ENCODE measurements around the gene PRIM1. TPM values are rescaled to one million over a fixed set of nuclear protein-coding genes. Genes with fewer than 3 reads are reported as not detected.
"Not testable (repeated sequence)": the region's sequence is repeated elsewhere in the genome, so short reads cannot be mapped to it uniquely, and the experiment has no call there.

The PRIM1 gene
- total RNA-seq, 1 experiment from 2014 or later, result 25.1 TPM

DNA sequence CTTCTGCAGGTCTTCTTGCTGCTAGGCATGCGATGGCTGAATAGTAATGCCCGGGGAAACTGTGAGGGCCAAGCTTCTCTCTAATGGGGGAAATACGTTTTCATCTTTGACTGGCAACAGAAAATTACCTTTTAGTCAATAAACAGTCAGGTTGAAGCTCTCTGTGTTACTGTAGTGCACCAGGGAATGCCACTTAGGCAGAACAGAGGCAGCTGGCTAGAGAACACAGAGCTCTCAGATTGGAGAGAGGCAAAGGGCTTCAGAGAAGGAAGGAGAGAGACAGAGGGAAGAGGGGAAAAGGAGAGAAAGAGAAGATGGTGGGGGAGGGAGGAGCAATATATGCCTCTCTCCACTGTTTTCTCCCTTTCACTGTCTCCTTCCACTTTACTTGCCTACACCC lies 17.7 kb upstream of the PRIM1 start:
- H3K27me3 ChIP-seq, result no peaks in the 10 kb centered on the region
- H3K4me3 ChIP-seq, result no peak overlapping the region
- H3K9me3 ChIP-seq, result no peaks in the 10 kb centered on the region
- no peaks in the 10 kb centered on the region for H3K36me3 ChIP-seq
- DNase-seq, result no peak

DNA sequence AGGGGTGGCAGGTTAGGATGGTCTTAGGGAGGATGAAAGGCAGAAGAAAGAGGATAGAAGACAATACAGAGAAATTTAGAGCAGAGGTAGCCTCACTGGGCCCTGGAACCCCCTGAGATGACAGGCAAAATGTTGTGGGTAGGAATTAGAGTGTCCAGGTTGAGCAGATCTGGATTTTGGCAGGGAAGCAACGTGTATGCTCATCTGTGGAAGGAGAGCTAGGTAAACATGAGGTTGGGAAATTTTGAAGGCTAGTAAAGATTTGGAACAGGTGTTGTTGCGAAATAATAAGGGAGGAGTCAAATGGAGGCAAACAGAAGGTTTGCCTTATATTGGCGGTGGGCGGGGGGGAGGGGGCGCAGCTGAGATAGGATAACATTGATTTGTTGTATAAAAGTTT lies 16.3 kb upstream of the PRIM1 start:
- Histone ChIP-seq H3K4me3 (no peak overlapping the region), H3K27me3 (no peaks in the 10 kb centered on the region), H3K36me3 (no peaks in the 10 kb centered on the region), H3K9me3 (no peaks in the 10 kb centered on the region)
- no peak for DNase-seq

DNA sequence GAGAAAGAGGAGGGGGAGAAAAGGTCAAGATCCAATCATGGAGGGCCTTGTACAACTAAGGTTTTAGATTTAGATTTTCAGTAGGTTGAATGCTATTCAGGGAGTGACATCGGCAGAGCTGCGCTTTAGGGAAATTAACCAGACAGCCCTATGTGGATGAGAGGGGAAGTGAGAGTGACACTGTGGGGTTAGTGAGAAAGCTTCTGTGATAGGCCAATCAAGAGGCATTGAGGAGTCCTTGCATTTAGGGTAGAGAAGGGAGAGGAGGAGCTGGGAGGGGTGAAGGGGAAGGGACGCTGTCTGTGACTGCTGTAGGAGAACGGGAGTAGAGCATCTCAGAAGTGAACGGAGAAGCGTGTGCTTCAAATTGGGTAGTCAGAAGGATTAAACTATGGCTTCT lies 14.4 kb upstream of the PRIM1 start:
- DNase-seq, result no peak
- no peak overlapping the region for H3K4me3 ChIP-seq
- no peaks in the 10 kb centered on the region for H3K36me3 ChIP-seq

DNA sequence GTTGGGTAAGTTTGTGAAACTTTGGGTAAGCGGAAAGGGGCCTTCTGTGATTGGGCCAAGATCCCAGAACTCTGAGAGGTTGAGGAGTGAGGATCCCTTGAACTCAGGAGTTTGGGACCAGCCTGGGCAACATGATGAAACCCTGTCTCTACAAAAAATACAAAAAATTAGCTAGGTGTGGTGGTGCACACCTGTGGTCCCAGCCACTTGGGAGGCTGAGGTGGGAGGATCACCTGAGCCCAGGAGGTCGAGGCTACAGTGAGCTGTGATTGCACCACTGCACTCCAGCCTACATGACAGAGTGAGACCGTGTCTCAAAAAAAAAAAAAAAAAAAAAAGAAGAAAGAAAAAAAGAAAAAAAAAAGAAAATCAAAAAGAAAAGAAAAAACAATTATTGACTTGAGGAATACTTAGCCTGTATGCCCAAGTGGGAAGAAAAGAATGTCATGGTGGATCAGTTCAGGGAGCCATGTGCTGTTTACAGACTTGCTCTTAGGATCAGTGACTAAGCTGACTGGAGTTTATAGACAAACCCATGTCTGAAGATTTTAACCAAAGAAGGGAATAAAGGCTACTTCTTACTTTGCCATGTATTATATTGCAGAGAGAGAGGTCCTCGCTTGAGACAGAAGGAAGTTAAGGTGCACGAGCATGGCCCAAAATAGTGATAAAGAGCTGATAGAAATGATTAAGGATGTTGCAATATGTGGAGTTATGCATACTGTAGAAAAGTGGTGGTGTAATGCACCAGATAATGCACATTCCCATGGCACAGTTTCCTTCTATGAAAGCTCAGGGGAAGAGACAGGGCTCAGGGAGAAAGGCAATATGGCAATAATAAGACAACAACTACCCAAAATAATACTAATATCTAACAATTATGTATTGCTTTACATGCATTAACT lies 11.9 kb upstream of the PRIM1 start:
- no peaks in the 10 kb centered on the region for H3K27me3 ChIP-seq
- H3K9me3 ChIP-seq, result peaks cover 6% of the 10 kb centered on the region
- no peaks in the 10 kb centered on the region for H3K36me3 ChIP-seq
- H3K4me3 ChIP-seq, result no peak overlapping the region
- no peak for DNase-seq

More for the DNA sequence above, 14.4 kb upstream of the PRIM1 start:
- H3K9me3 ChIP-seq, result no peaks in the 10 kb centered on the region
- no peaks in the 10 kb centered on the region for H3K27me3 ChIP-seq

DNA sequence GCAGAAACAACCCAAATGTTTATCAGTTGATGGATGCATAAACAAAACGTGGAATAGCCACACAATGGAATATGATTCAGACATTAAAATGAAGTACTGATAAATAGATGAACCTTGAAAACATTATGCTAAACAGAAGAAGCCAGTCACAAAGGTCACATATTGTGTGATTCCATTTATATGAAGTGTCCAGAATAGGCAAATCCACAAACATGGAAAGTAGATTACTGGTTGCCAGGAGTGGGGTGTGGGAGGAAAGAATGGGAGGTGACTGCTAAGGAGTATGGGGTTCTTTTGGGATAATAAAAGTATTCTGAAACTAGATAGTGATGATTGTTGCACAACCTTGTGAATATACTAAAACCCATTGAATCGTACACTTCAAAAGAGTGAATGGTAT lies 9.7 kb upstream of the PRIM1 start:
- no peak for DNase-seq
- Histone ChIP-seq H3K36me3 (no peaks in the 10 kb centered on the region), H3K9me3 (peaks cover 21% of the 10 kb centered on the region), H3K4me3 (no peak overlapping the region), H3K27me3 (no peaks in the 10 kb centered on the region)

- Histone ChIP-seq H3K4me3 (no peak overlapping the region), H3K36me3 (no peaks in the 10 kb centered on the region)
- DNase-seq, result no peak
Measured at GRCh38 chr12:56760460-56760859, 8.3 kb upstream of the PRIM1 start.

DNA sequence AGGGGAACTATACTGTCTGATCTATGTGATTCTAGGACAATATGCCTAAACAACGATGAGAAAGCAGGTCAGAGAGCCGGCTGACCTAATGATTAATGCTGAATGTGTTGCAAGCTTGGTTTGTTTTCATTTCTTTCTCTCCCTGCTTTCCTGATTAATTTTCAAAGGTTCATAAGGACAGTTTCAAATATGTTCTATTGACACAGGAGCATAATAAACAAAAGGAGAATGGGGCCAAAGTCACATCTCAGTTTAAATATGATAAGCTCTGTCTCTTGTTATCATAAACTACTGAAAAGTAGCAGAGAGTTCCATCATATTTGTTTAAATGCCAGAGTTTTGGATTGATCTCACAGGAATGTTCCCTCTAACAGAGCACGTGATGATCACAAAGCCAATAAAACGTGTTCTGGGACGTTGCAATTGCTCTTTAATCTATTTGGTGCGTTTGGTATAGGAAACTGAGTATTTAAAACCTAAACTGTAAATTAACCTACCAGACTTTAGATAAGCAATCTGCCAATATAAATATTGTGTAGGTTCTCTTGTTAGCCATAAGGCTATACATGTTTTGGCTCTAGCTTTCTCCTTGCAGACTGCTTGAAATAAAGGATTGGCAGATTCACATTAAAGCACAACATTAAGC lies 7.3 kb upstream of the PRIM1 start:
- Histone ChIP-seq H3K36me3 (no peaks in the 10 kb centered on the region), H3K4me3 (no peak overlapping the region), H3K9me3 (peaks cover 21% of the 10 kb centered on the region), H3K27me3 (no peaks in the 10 kb centered on the region)
- no peak for DNase-seq

More at GRCh38 chr12:56760460-56760859, 8.3 kb upstream of the PRIM1 start:
- no peaks in the 10 kb centered on the region for H3K27me3 ChIP-seq
- H3K9me3 ChIP-seq, result peaks cover 21% of the 10 kb centered on the region

- Histone ChIP-seq H3K9me3 (peaks cover 21% of the 10 kb centered on the region), H3K36me3 (no peaks in the 10 kb centered on the region), H3K4me3 (no peak overlapping the region), H3K27me3 (no peaks in the 10 kb centered on the region)
- DNase-seq, result no peak
Measured at GRCh38 chr12:56758728-56759262, 6.7 kb upstream of the PRIM1 start.

DNA sequence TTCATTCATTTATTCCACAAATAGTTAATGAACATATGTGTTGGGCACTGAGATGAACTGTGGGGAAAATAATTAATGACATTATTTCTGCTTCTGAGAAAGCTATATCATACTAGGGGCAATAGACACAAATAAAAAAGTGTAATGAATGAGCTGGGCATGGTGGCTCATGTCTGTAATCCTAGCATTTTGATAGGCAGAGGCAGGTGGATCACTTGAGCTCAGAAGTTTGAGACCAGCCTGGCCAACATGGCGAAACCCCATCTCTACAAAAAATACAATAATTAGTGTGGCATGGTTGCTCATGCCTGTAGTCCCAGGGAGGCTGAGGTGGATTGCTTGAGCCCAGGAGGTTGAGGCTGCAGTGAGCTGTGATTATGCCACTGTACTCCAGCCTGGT lies 5.8 kb upstream of the PRIM1 start:
- DNase-seq, H3K36me3 ChIP-seq, H3K4me3 ChIP-seq, H3K27me3 ChIP-seq: not testable (repeated sequence)
- peaks cover 21% of the 10 kb centered on the region for H3K9me3 ChIP-seq

- Histone ChIP-seq H3K36me3 (peaks cover 17% of the 10 kb centered on the region), H3K27me3 (no peaks in the 10 kb centered on the region), H3K9me3 (peaks cover 10% of the 10 kb centered on the region), H3K4me3 (no peak overlapping the region)
- DNase-seq, result no peak
Measured at GRCh38 chr12:56753566-56753965, 1.4 kb upstream of the PRIM1 start.

DNA sequence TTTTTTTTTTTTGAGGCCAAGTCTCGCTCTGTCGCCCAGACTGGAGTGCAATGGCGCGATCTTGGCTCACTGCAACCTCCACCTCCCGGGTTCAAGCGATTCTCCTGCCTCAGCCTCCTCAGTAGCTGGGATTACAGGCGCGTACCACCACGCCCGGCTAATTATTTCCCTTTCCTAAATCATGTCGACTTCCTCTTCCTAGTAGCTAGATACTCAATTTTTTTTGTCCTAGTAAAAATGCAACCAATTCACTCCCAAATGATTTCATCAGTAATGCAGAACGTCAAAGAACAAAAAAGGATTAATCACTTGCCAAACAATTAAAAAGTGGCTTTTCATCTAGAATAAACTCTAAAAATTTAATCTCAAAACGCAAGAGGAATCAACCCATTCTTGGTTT lies 1.5 kb downstream of the PRIM1 start:
- H3K27me3 ChIP-seq, result not testable (repeated sequence)

DNA sequence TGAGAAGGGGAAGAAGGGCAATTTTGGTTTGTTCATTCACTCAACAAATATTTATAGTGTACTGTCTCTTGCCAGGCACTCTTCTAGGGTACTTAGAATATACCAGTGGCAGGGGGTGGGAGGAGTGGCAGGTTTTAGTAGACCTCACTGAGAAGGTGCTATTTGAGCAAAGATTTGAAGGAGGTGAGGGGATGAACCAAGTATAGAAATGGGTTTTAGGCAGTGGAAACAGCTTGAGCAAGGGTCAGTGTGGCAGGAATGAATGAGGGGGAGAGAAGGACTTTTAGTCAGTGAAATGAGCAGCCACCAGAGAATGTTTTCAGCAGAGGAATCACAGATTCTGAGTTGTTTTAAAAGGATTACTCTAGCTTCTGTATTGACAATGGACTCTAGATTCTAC lies 2.3 kb downstream of the PRIM1 start:
- Histone ChIP-seq H3K9me3 (no peaks in the 10 kb centered on the region), H3K27me3 (no peaks in the 10 kb centered on the region), H3K4me3 (no peak overlapping the region; the same call in 1 of the 2 replicates), H3K36me3 (peaks cover 39% of the 10 kb centered on the region)
- DNase-seq, result no peak

More for the DNA sequence above, 1.5 kb downstream of the PRIM1 start:
- H3K4me3 ChIP-seq, result peak overlapping the region; percentile 88
- H3K36me3 ChIP-seq, result peaks cover 39% of the 10 kb centered on the region
- H3K9me3 ChIP-seq, DNase-seq: not testable (repeated sequence)

- peaks cover 43% of the 10 kb centered on the region for H3K36me3 ChIP-seq
- H3K4me3 ChIP-seq, result no peak overlapping the region
- no peak for DNase-seq
- no peaks in the 10 kb centered on the region for H3K27me3 ChIP-seq
- no peaks in the 10 kb centered on the region for H3K9me3 ChIP-seq
Measured at GRCh38 chr12:56749359-56749758, 2.8 kb downstream of the PRIM1 start.

DNA sequence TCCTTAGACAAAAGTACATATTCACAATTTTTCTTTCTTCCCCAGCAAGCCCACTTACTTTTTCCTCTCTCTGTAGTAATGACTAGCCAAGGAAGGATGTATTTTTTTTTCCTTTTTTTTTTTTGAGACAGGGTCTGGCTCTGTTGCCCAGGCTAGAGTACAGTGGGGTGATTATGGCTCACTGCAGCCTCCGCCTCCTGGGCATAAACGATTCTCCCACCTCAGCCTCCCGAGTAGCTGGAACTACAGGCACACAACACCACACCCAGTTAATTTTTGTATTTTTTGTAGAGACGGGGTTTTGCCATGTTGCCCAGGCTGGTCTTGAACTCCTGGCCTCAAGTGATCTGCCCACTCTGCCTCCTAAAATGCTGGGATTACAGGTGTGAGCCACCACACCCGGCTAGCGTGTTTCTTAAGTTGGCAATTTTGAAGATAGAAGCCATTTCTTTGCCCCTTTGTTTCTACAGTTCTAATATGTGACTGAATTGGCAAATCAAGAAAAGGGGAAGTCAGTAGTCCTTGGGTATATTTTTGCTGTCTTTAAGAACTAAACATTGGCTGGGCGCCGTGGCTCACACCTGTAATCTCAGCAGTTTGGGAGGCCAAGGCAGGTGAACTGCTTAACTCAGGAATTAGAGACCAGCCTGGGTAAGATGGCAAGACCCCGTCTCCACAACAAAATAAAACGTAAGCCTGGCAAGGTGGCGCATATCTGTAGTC lies 23.8 kb downstream of the PRIM1 start:
- Histone ChIP-seq H3K9me3 (no peaks in the 10 kb centered on the region), H3K4me3 (no peak overlapping the region), H3K36me3 (peaks cover 25% of the 10 kb centered on the region), H3K27me3 (no peaks in the 10 kb centered on the region)
- DNase-seq, result no peak

DNA sequence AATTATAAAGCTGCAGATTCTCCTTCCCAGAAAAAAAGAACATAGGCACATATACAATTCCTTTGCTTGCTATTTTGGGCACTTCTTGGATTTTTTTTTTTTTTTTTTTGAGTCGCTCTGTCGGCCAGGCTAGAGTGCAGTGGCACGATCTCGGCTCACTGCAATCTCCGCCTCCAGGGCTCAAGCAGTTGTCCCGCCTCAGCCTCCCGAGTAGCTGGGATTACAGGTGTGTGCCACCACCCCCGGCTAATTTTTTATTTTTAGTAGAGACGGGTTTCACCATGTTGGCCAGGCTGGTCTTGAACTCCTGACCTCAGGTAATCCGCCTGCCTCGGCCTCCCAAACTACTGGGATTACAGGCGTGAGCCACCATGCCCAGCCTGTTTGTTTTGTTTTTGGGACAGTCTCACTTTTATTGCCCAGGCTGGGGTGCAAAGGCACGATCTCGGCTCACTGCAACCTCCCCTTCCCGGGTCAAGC lies 25.9 kb downstream of the PRIM1 start:
- not testable (repeated sequence) for H3K9me3 ChIP-seq, DNase-seq, H3K27me3 ChIP-seq
- peaks cover 43% of the 10 kb centered on the region for H3K36me3 ChIP-seq
- peak overlapping the region; percentile 70; the same call in 1 of the 2 replicates for H3K4me3 ChIP-seq

DNA sequence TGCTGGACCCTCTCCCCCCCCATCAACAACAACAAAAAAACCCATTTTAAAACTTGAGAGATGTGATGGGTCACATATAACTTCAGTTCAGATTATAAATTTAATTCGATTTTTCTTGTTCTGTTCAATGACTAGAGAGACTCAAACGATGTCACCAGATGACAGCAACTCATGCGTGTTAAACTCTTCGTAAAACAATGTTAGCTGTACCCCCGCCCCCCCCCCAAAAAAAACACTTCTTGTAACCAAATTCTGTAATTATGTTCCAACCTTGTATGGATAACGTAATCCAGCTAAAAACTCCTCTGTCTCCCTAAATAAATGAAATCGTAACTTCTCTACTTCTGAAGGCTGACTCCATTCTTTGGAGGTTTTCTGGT lies 26.4 kb downstream of the PRIM1 start:
- Histone ChIP-seq H3K36me3 (peaks cover 48% of the 10 kb centered on the region), H3K9me3 (no peaks in the 10 kb centered on the region), H3K4me3 (peak overlapping the region; percentile 70), H3K27me3 (no peaks in the 10 kb centered on the region)
- no peak for DNase-seq
